GM20431 (cell line): Measurements from ENCODE around the gene DQX1.
"Not testable (repeated sequence)": the region's sequence is repeated elsewhere in the genome, so short reads cannot be mapped to it uniquely, and the experiment has no call there.

Source experiments
- in situ Hi-C: fragments of 300-500 bp; cut with MseI, MboI; formaldehyde crosslinking; loops from one replicate; pipeline ENCODE4 v1.15.0; 2020; ENCODE audit warnings: low sequenced_read_pairs; ENCODE audit not compliant: unreplicated experiment

Gene DQX1

GRCh38 chr2:74474481-74474880, 51.5 kb downstream of the DQX1 start:
- in situ Hi-C loops = no loop called here

DNA sequence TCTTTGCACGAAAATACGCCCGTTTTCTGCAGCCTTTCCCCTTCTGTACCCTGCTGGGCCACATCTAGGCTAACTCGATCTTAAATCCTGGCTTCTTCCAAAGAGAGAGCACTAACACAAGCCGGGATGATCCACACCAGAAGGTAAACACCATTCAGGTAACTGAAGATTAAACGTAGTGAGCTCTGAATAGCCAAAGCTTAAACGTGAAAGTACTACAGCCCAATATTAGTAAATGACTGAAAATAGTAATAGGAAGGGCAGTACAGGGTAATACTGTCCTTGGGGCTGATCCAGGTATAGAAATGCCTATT, 53.1 kb downstream of the DQX1 start:
- in situ Hi-C loops = no loop called here

GRCh38 chr2:74472086-74472944, 53.7 kb downstream of the DQX1 start, which contains the start of gene MRPL53:
Gene MRPL53, minus strand, starts transcription at chr2:74472680. Its CDS starts 20 bp downstream, at chr2:74472660.
- in situ Hi-C loops = no loop called here

- in situ Hi-C loops = no loop called here
These were observed 54.5 kb downstream of the DQX1 start for GRCh38 chr2:74471332-74472065.

- in situ Hi-C loops = not testable (repeated sequence)
These were observed 55.3 kb downstream of the DQX1 start for GRCh38 chr2:74470742-74471141.
